Astrocyte (in vitro differentiated cells and primary cell): ENCODE data around the gene LYRM4. TPM values are rescaled to one million over a fixed set of nuclear protein-coding genes. Genes with fewer than 3 reads are reported as not detected.

Experiments used
- DNase-seq: peaks from one replicate; pipeline ENCODE4 v3.0.0-alpha.2; 2010; ENCODE audit warnings: low read depth
- FAIRE-seq: peaks from 2 replicates; lab custom pipeline; 2011; peaks lifted over from hg19 to GRCh38; lab: Jason Lieb, UNC
- H2AFZ ChIP-seq: 2 replicates; pipeline ENCODE4 v1.6.0; 2012; ENCODE audit warnings: low read depth, low read length, inconsistent platforms
- H3K27ac ChIP-seq: 2 replicates; pipeline ENCODE4 v1.5.1; 2011; ENCODE audit warnings: low read depth, low read length, inconsistent platforms
- H3K27me3 ChIP-seq: 2 replicates; pipeline ENCODE4 v1.6.0; 2011; ENCODE audit warnings: low read length, inconsistent platforms; ENCODE audit not compliant: insufficient read depth
- H3K36me3 ChIP-seq: 2 replicates; pipeline ENCODE4 v1.5.1; 2011; ENCODE audit warnings: low read length, inconsistent platforms; ENCODE audit not compliant: insufficient read depth
- H3K4me1 ChIP-seq: 2 replicates; pipeline ENCODE4 v1.5.1; 2011; ENCODE audit warnings: low read length, inconsistent platforms; ENCODE audit not compliant: insufficient read depth
- H3K4me2 ChIP-seq: 2 replicates; pipeline ENCODE4 v1.6.0; 2012; ENCODE audit warnings: low read length, inconsistent platforms
- H3K4me3 ChIP-seq: 2 replicates; pipeline ENCODE4 v1.5.1; 2011; ENCODE audit warnings: low read depth, mild to moderate bottlenecking, low read length, inconsistent platforms; ENCODE audit not compliant: insufficient read depth
- H3K79me2 ChIP-seq: 2 replicates; pipeline ENCODE4 v1.6.0; 2012; ENCODE audit warnings: mild to moderate bottlenecking, low read length, inconsistent platforms; ENCODE audit not compliant: insufficient read depth
- H3K9ac ChIP-seq: 2 replicates; pipeline ENCODE4 v1.6.0; 2012; ENCODE audit warnings: mild to moderate bottlenecking, low read length, inconsistent platforms
- H3K9me3 ChIP-seq: 2 replicates; pipeline ENCODE4 v1.5.1; 2012; ENCODE audit warnings: low read depth, mild to moderate bottlenecking, low read length, inconsistent platforms; ENCODE audit not compliant: insufficient read depth
- H4K20me1 ChIP-seq: 2 replicates; pipeline ENCODE4 v1.6.0; 2012; ENCODE audit warnings: low read length, inconsistent platforms; ENCODE audit not compliant: insufficient read depth
- H3K27ac Mint-ChIP-seq: one replicate; pipeline ENCODE4 v1.8.0; 2021; ENCODE audit warnings: mild to moderate bottlenecking, mixed read lengths; ENCODE audit not compliant: unreplicated experiment
- H3K27me3 Mint-ChIP-seq: one replicate; pipeline ENCODE4 v1.8.0; 2021; ENCODE audit warnings: low read depth, mixed read lengths; ENCODE audit not compliant: unreplicated experiment
- H3K36me3 Mint-ChIP-seq: one replicate; pipeline ENCODE4 v1.8.0; 2021; ENCODE audit warnings: low read depth, mixed read lengths; ENCODE audit not compliant: unreplicated experiment
- H3K4me1 Mint-ChIP-seq: one replicate; pipeline ENCODE4 v1.8.0; 2021; ENCODE audit warnings: low read depth, mixed read lengths; ENCODE audit not compliant: unreplicated experiment
- H3K4me3 Mint-ChIP-seq: one replicate; pipeline ENCODE4 v1.8.0; 2021; ENCODE audit warnings: mild to moderate bottlenecking, moderate library complexity, mixed read lengths; ENCODE audit not compliant: unreplicated experiment
- H3K9me3 Mint-ChIP-seq: one replicate; pipeline ENCODE4 v1.8.0; 2021; ENCODE audit warnings: mild to moderate bottlenecking, mixed read lengths; ENCODE audit not compliant: unreplicated experiment
- EZH2 ChIP-seq: IDR thresholded peaks from 2 replicates; pipeline ENCODE4 v1.6.1; 2012; ENCODE audit warnings: mild to moderate bottlenecking, low read length, inconsistent platforms; ENCODE audit not compliant: insufficient read depth
- total RNA-seq: library from RNA; stranded (reverse); gene quantifications from 2 replicates; pipeline ENCODE4 v1.2.1, GENCODE V29; 2021
- TF ChIP-seq, protein P1 (sequence below): IDR thresholded peaks from 2 replicates; pipeline ENCODE4 v1.5.1; 2011; ENCODE audit warnings: low read depth, mild to moderate bottlenecking, inconsistent platforms, low read length, moderate library complexity; ENCODE audit not compliant: insufficient read depth

LYRM4 gene
- total RNA-seq, 1 donor from 2014 or later, result 39.1 TPM

DNA sequence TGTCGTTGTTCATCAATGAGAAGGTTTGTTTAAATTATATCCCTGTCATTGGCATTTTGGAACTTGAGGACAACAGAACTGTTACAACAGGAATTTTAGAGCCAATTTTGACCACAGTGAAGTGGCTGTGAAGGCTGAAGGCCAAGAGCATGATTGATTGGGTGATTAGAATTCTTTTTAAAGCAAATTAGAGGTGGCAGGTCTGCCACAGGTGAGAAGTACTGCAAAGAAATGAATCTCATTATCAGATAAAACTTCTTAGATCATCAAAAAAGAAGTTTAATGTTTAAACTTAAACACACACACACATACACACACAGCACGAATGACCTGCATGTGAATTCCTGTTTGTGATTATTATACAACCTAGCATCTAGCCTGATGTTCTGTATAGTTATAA, 32.9 kb upstream of the LYRM4 start:
- no peak for FAIRE-seq
- TF ChIP-seq, protein P1, sequence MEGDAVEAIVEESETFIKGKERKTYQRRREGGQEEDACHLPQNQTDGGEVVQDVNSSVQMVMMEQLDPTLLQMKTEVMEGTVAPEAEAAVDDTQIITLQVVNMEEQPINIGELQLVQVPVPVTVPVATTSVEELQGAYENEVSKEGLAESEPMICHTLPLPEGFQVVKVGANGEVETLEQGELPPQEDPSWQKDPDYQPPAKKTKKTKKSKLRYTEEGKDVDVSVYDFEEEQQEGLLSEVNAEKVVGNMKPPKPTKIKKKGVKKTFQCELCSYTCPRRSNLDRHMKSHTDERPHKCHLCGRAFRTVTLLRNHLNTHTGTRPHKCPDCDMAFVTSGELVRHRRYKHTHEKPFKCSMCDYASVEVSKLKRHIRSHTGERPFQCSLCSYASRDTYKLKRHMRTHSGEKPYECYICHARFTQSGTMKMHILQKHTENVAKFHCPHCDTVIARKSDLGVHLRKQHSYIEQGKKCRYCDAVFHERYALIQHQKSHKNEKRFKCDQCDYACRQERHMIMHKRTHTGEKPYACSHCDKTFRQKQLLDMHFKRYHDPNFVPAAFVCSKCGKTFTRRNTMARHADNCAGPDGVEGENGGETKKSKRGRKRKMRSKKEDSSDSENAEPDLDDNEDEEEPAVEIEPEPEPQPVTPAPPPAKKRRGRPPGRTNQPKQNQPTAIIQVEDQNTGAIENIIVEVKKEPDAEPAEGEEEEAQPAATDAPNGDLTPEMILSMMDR, result no peak
- no peak for TF ChIP-seq EZH2
- Histone ChIP-seq H3K27me3 (no peaks in the 10 kb centered on the region), H4K20me1 (peaks cover 43% of the 10 kb centered on the region), H3K36me3 (no peaks in the 10 kb centered on the region), H3K9me3 (no peaks in the 10 kb centered on the region), H3K4me2 (no peak overlapping the region), H2AFZ (no peak overlapping the region), H3K4me1 (no peaks in the 10 kb centered on the region), H3K79me2 (peaks cover 31% of the 10 kb centered on the region), H3K9ac (no peak overlapping the region), H3K4me3 (no peak overlapping the region), H3K27ac (no peak overlapping the region)
- Mint-ChIP-seq H3K27ac (no peak overlapping the region), H3K36me3 (no peaks in the 10 kb centered on the region), H3K9me3 (no peaks in the 10 kb centered on the region), H3K4me1 (peaks cover 2% of the 10 kb centered on the region), H3K4me3 (no peak overlapping the region), H3K27me3 (no peaks in the 10 kb centered on the region)
- no peak for DNase-seq

- Mint-ChIP-seq H3K27ac (peak overlapping the region; percentile 6), H3K4me3 (no peak overlapping the region), H3K4me1 (peaks cover 11% of the 10 kb centered on the region), H3K9me3 (no peaks in the 10 kb centered on the region), H3K27me3 (no peaks in the 10 kb centered on the region), H3K36me3 (no peaks in the 10 kb centered on the region)
- peaks cover 38% of the 10 kb centered on the region for H3K79me2 ChIP-seq
- no peak for DNase-seq
- H2AFZ ChIP-seq, result no peak overlapping the region
- H3K27me3 ChIP-seq, result no peaks in the 10 kb centered on the region
- H3K9me3 ChIP-seq, result no peaks in the 10 kb centered on the region
- H3K9ac ChIP-seq, result no peak overlapping the region
- no peaks in the 10 kb centered on the region for H3K36me3 ChIP-seq
- H3K4me1 ChIP-seq, result peaks cover 7% of the 10 kb centered on the region
- H3K4me3 ChIP-seq, result no peak overlapping the region
- no peak overlapping the region for H3K4me2 ChIP-seq
- TF ChIP-seq, protein P1, result no peak
- no peak for TF ChIP-seq EZH2
- no peak for FAIRE-seq
- peaks cover 54% of the 10 kb centered on the region for H4K20me1 ChIP-seq
- H3K27ac ChIP-seq, result no peak overlapping the region
Measured at GRCh38 chr6:5292154-5292553, 31.4 kb upstream of the LYRM4 start.

DNA sequence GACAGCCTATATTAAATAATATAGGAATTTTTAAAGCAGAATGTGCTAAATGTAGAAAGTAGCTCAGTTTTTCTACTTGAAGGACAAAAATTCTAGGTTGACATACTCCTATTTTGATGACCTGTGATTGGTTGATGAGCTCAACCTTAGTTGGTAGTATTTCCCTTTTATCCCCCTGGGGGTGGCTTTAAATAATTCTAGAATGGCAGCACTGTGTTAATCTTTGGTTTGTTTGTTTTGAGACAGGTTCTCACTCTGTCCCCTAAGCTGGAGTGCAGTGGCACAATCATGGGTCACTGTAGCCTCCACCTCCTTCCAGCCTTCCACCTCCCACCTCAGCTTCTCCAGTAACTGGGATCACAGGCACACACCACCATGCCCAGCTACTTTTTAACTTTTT, 29.8 kb upstream of the LYRM4 start:
- Histone ChIP-seq H3K27me3 (no peaks in the 10 kb centered on the region), H3K9ac (no peak overlapping the region), H3K27ac (no peak overlapping the region), H4K20me1 (peaks cover 56% of the 10 kb centered on the region), H2AFZ (no peak overlapping the region), H3K36me3 (no peaks in the 10 kb centered on the region), H3K4me1 (peaks cover 7% of the 10 kb centered on the region), H3K9me3 (no peaks in the 10 kb centered on the region), H3K4me3 (no peak overlapping the region), H3K79me2 (peaks cover 38% of the 10 kb centered on the region), H3K4me2 (no peak overlapping the region)
- Mint-ChIP-seq H3K27me3 (no peaks in the 10 kb centered on the region), H3K27ac (no peak overlapping the region), H3K4me3 (no peak overlapping the region), H3K4me1 (peaks cover 11% of the 10 kb centered on the region), H3K9me3 (no peaks in the 10 kb centered on the region), H3K36me3 (no peaks in the 10 kb centered on the region)
- no peak for DNase-seq
- FAIRE-seq, result no peak
- no peak for TF ChIP-seq EZH2
- TF ChIP-seq, protein P1, result no peak
